KMS-11 (cell line): ENCODE results near the gene ITPR3.

Source experiments
- H2AFZ ChIP-seq: fragments of 200-600 bp; sonication (generic); 2 replicates; pipeline ENCODE4 v1.6.1; 2016; ENCODE audit warnings: antibody characterized with exemption, mixed run types, low read depth
- H3K27ac ChIP-seq: fragments of 200-600 bp; sonication (generic); 2 replicates; pipeline ENCODE4 v1.6.1; 2016; ENCODE audit warnings: mild to moderate bottlenecking, mixed run types
- H3K27me3 ChIP-seq: fragments of 200-600 bp; sonication (generic); 2 replicates; pipeline ENCODE4 v1.6.1; 2017; ENCODE audit warnings: mild to moderate bottlenecking, low read depth, mixed run types, moderate library complexity; ENCODE audit not compliant: insufficient read depth
- H3K36me3 ChIP-seq: fragments of 200-600 bp; sonication (generic); 2 replicates; pipeline ENCODE4 v1.6.1; 2017; ENCODE audit warnings: mild to moderate bottlenecking, mixed run types; ENCODE audit not compliant: insufficient read depth
- H3K4me1 ChIP-seq: fragments of 200-600 bp; sonication (generic); 2 replicates; pipeline ENCODE4 v1.6.1; 2016; ENCODE audit warnings: mild to moderate bottlenecking, low read depth, mixed run types; ENCODE audit not compliant: poor library complexity, severe bottlenecking
- H3K4me2 ChIP-seq: fragments of 200-600 bp; sonication (generic); 2 replicates; pipeline ENCODE4 v1.7.0; 2016; ENCODE audit warnings: mild to moderate bottlenecking, mixed run types
- H3K4me3 ChIP-seq: fragments of 200-600 bp; sonication (generic); IDR thresholded peaks from 2 replicates; pipeline ENCODE4 v1.6.1; 2017; ENCODE audit warnings: low read depth, low read length, mixed read lengths; ENCODE audit not compliant: insufficient read depth
- H3K79me2 ChIP-seq: fragments of 200-600 bp; sonication (generic); 2 replicates; pipeline ENCODE4 v1.6.1; 2016; ENCODE audit warnings: low read depth, mixed run types; ENCODE audit not compliant: insufficient read depth
- H3K9ac ChIP-seq: fragments of 200-600 bp; sonication (generic); 2 replicates; pipeline ENCODE4 v1.6.1; 2016; ENCODE audit warnings: mild to moderate bottlenecking, mixed run types
- H4K20me1 ChIP-seq: fragments of 200-600 bp; sonication (generic); 2 replicates; pipeline ENCODE4 v1.6.1; 2016; ENCODE audit warnings: mild to moderate bottlenecking, mixed run types; ENCODE audit not compliant: insufficient read depth
- TF ChIP-seq, protein P1 (sequence below): fragments of 200-600 bp; sonication (generic); conservative IDR thresholded peaks from 2 replicates; pipeline ENCODE4 v1.6.1; 2017; ENCODE audit warnings: low read depth, mild to moderate bottlenecking, antibody characterized with exemption, low read length, moderate library complexity, mixed read lengths

ITPR3 gene

DNA sequence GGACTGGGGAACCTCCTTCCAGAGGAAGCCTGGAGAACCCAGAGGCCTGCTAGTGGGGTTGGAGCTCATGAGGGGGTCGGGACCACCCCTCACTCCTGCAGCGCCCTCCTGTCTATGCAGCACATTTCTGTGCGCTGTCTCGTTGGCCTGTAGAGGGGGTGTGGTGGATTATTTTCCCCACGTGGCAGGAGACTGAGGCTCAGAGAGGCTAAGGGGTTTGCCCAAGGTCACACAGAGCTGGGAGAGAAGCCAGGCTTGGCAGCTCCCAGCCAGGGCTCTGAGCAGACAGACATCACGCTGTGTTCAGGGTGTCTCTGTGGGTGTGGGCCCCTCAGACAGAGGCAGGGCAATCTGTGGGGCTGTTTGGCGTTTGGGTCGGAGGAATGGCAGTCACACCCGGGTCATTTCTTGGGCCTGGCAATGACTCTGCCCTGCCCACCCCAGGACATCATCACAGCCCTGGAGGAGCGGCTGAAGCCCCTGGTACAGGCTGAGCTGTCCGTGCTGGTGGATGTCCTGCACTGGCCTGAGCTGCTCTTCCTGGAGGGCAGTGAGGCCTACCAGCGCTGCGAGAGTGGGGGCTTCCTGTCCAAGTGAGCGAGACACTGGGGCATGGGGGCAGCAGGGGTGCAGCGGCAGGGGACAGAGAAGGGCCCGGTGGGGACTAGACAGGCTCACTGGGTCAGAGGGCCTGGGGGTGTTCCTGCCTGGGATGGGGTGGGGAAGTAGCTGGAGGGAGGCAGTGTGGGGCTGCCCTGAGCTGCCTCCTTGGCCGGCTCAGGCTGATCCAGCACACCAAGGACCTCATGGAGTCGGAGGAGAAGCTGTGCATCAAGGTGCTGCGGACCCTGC is 62.7 kb downstream of the ITPR3 start:
- no peak overlapping the region for H3K9ac ChIP-seq
- no peaks in the 10 kb centered on the region for H3K36me3 ChIP-seq

DNA sequence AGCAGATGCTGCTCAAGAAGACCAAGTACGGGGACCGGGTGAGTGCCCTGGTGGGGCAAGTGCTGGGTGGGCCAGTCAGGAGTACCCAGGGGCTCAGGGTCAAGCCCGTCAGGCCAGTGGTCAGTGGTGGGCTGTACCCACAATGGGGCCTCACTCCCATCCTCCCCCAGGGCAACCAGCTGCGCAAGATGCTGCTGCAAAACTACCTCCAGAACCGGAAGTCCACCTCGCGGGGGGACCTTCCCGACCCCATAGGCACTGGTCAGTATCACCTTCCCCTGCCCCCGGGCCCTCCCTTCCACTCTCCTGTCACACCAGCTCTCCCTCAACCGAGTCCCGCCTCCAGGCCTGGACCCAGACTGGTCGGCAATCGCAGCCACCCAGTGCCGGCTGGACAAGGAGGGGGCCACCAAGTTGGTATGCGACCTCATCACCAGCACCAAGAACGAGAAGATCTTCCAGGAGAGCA is 63.3 kb downstream of the ITPR3 start:
- no peak overlapping the region for H3K27ac ChIP-seq
- no peaks in the 10 kb centered on the region for H3K4me1 ChIP-seq
- H3K79me2 ChIP-seq: no peaks in the 10 kb centered on the region
- no peak overlapping the region for H2AFZ ChIP-seq
- H3K9ac ChIP-seq: no peak overlapping the region
- H3K4me2 ChIP-seq: no peak overlapping the region
- no peaks in the 10 kb centered on the region for H3K27me3 ChIP-seq
- TF ChIP-seq, protein P1, sequence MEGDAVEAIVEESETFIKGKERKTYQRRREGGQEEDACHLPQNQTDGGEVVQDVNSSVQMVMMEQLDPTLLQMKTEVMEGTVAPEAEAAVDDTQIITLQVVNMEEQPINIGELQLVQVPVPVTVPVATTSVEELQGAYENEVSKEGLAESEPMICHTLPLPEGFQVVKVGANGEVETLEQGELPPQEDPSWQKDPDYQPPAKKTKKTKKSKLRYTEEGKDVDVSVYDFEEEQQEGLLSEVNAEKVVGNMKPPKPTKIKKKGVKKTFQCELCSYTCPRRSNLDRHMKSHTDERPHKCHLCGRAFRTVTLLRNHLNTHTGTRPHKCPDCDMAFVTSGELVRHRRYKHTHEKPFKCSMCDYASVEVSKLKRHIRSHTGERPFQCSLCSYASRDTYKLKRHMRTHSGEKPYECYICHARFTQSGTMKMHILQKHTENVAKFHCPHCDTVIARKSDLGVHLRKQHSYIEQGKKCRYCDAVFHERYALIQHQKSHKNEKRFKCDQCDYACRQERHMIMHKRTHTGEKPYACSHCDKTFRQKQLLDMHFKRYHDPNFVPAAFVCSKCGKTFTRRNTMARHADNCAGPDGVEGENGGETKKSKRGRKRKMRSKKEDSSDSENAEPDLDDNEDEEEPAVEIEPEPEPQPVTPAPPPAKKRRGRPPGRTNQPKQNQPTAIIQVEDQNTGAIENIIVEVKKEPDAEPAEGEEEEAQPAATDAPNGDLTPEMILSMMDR: no peak
- H3K36me3 ChIP-seq: no peaks in the 10 kb centered on the region
- H4K20me1 ChIP-seq: no peaks in the 10 kb centered on the region
- no peak overlapping the region for H3K4me3 ChIP-seq

More for the DNA sequence above, 62.7 kb downstream of the ITPR3 start:
- Histone ChIP-seq H3K27me3 (no peaks in the 10 kb centered on the region), H3K27ac (no peak overlapping the region), H3K79me2 (no peaks in the 10 kb centered on the region), H3K4me1 (no peaks in the 10 kb centered on the region), H3K4me3 (no peak overlapping the region), H4K20me1 (no peaks in the 10 kb centered on the region), H2AFZ (no peak overlapping the region), H3K4me2 (no peak overlapping the region)
- TF ChIP-seq, protein P1: no peak

DNA sequence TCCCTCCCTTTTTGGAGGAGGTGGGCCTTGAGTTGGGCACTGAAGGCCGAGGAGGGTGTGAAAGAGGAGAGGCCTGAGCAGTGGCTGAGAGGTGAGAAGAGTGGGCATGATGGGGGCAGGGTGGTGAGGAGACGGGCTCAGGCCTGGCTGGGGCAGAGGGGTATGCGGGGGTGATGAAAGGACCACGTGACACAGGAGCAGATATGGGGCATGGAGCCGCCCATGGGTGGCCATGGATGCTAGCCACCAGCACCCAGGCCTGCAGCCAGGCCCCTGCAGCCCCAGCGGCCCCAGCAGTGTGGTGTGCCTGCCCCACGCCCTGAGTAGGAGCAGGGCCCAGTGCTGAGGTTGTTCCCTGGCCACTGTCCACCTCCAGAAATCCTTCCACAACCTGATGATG is 63.9 kb downstream of the ITPR3 start:
- no peaks in the 10 kb centered on the region for H3K79me2 ChIP-seq
- TF ChIP-seq, protein P1: no peak
- no peak overlapping the region for H2AFZ ChIP-seq
- no peaks in the 10 kb centered on the region for H3K4me1 ChIP-seq
- no peak overlapping the region for H3K4me2 ChIP-seq
- H3K27me3 ChIP-seq: no peaks in the 10 kb centered on the region
- H3K27ac ChIP-seq: no peak overlapping the region
- H3K4me3 ChIP-seq: no peak overlapping the region
- H4K20me1 ChIP-seq: no peaks in the 10 kb centered on the region
- H3K9ac ChIP-seq: no peak overlapping the region
- no peaks in the 10 kb centered on the region for H3K36me3 ChIP-seq

DNA sequence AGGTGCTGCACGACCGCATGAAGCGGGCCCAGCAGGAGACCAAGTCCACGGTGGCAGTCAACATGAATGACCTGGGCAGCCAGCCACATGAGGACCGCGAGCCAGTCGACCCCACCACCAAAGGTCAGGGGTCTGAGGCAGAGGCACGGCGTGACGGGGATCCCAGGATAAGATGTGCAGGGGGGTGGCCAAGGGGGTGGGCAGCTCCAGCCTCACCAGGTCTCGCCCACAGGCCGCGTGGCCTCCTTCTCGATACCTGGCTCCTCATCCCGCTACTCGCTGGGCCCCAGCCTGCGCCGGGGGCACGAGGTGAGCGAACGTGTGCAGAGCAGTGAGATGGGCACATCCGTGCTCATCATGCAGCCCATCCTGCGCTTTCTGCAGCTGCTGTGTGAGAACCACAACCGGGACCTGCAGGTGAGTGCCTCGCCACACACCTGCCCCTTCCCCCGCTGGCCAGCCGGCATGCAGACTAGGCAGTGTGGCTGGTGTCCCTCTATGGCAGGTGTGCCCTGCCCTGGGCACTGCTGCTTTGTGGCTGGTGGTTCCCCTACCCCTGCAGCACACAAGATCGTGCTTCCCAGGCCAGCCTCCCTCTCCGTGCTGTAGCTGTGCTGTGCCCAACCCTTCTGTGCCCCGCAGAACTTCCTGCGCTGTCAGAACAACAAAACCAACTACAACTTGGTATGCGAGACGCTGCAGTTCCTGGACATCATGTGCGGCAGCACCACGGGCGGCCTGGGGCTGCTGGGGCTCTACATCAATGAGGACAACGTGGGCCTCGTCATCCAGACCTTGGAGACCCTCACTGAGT is 64.5 kb downstream of the ITPR3 start:
- H3K36me3 ChIP-seq: no peaks in the 10 kb centered on the region
- no peak overlapping the region for H3K4me3 ChIP-seq
- no peak overlapping the region for H3K27ac ChIP-seq
- no peak overlapping the region for H3K9ac ChIP-seq
- H2AFZ ChIP-seq: no peak overlapping the region
- no peak overlapping the region for H3K4me2 ChIP-seq
- no peaks in the 10 kb centered on the region for H4K20me1 ChIP-seq
- H3K79me2 ChIP-seq: no peaks in the 10 kb centered on the region
- H3K27me3 ChIP-seq: no peaks in the 10 kb centered on the region
- no peaks in the 10 kb centered on the region for H3K4me1 ChIP-seq
- TF ChIP-seq, protein P1: no peak
